ENCODE results near the gene PRKAG2.

Gene PRKAG2

DNA sequence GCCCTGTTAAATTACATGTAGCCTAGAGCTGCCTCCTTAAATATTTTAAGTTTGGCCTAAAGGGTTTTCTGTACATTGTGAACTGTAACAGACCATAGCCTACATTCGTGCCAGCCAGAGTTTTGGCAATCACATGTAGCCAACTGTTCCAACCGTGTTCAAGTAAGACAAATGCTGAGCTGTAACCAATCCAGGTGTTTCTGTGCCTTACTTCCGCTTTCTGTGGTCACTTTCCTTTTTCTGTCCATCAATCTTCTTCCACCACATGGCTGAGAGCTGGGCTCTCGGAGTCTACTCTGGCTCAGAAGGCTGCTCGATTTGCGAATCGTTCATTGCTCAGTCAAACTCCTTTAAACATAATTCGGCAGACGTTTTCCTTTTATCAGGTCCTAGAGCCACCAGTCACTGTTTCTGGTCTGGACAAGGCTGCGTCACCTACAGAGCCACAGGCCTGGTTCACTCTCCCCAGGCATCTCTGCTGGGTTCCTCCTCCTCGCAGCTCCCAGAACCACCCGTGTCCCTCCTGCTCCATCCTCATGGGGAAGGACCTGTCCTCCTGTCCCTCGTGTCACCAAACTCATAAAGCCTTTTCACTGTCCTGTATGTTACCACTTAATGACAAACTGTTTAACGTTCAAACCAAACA, 199.2 kb downstream of the PRKAG2 start:
- intact Hi-C loops (cut with DNase I), result no loop called here
- DNase-seq, result peak in 1 of 42 donors; percentile 14

GRCh38 chr7:151676759-151677158, 200.2 kb downstream of the PRKAG2 start:
- DNase-seq, result peak in 1 of 42 donors; percentile 43

DNA sequence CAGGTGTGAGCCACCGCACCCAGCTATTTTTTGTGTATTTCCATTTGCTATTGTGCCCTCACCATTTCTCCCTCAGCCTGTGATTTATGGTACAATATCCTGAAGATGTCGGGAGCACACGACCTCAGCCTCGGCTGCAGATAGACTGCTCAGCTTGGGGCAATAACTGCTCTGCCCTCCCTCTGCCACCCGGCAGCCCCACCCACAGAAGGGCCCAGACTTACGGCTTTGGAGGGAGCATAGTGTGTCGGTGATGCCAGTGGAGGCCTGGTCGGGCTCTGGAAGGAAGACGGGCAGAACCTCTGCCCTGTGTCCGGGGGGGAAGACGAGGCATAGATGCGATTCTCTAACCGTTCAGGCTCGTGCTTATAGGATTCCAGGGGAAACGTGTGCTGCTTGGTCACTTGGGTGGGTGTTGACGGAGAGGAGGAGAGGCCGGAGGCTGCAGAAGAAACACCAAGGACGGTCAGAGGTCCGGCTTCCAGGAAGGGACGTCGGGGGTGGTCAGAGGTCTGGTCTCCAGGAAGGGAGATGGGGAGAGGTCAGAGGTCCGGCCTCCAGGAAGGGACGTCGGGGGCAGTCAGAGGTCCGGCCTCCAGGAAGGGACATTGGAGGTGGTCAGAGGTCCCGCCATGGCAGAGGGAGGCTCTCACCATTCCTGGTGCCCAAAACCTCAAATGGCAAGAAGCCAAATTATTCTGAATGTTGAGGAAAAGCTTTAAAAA, 201.6 kb downstream of the PRKAG2 start:
- DNase-seq, result peak in 1 of 42 donors; percentile 21
- intact Hi-C loops (cut with DNase I), result no loop called here

More at GRCh38 chr7:151676759-151677158, 200.2 kb downstream of the PRKAG2 start:
- intact Hi-C loops (cut with DNase I), result no loop called here

GRCh38 chr7:151674161-151674920, 202.6 kb downstream of the PRKAG2 start:
- DNase-seq, result no peak
- intact Hi-C loops (cut with DNase I), result no loop called here

GRCh38 chr7:151673216-151673615, 203.7 kb downstream of the PRKAG2 start:
- no peak for DNase-seq

GRCh38 chr7:151672716-151673115, 204.2 kb downstream of the PRKAG2 start:
- no peak for DNase-seq
- intact Hi-C loops (cut with DNase I), result no loop called here

More at GRCh38 chr7:151673216-151673615, 203.7 kb downstream of the PRKAG2 start:
- intact Hi-C loops (cut with DNase I), result no loop called here

- intact Hi-C loops (cut with DNase I), result no loop called here
- DNase-seq, result no peak
Observed at GRCh38 chr7:151671514-151671913, 205.4 kb downstream of the PRKAG2 start.

- intact Hi-C loops (cut with DNase I), result no loop called here
- no peak for DNase-seq
Observed at GRCh38 chr7:151669762-151670161, 207.2 kb downstream of the PRKAG2 start.

DNA sequence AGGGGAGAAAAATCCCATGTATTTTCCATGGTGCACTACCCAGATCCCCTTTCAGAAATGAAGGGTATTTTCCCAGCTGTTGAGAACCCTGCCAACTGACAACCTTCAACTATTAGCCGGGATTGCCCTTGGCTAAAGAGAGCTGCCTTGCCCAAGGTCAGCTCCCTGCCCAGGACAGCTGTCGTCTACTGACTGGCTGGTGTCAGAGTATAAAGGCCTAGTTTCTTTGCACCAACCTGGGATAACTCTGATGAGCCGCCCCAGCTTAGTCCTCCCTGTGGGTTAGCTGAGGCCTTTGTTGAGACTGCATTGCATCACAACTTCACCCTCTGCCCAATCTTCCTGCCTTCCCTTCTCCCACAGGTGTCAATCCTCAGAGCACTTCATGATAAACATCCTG, 210.0 kb downstream of the PRKAG2 start:
- intact Hi-C loops (cut with DNase I), result no loop called here
- DNase-seq, result peak in 1 of 42 donors; percentile 16

DNA sequence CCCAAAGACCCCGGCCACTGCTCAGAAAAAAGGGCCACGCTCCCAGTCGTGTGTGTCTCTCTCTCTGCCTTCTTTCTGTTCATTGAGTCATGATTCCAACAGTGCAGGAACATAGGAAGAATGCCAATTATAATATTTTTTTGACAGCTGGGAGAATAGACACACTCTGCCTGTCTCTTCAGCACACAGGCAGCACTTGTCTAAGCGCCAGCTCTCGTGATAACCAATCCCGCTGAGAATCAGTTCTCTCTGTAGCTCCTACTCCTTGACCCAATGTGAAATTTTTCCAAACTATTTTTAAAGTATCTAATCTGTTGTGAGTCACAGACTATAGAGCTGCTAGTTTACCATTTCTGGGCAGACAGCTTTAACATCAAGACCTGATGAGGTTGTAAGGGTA, 211.5 kb downstream of the PRKAG2 start:
- intact Hi-C loops (cut with DNase I), result no loop called here
- peak in 32 of 42 donors; percentile 20 to 82 (median 50) for DNase-seq

GRCh38 chr7:151664268-151664667, 212.6 kb downstream of the PRKAG2 start:
- intact Hi-C loops (cut with DNase I), result no loop called here
- DNase-seq, result no peak

- no peak for DNase-seq
Observed at GRCh38 chr7:151663382-151664100, 213.4 kb downstream of the PRKAG2 start.

DNA sequence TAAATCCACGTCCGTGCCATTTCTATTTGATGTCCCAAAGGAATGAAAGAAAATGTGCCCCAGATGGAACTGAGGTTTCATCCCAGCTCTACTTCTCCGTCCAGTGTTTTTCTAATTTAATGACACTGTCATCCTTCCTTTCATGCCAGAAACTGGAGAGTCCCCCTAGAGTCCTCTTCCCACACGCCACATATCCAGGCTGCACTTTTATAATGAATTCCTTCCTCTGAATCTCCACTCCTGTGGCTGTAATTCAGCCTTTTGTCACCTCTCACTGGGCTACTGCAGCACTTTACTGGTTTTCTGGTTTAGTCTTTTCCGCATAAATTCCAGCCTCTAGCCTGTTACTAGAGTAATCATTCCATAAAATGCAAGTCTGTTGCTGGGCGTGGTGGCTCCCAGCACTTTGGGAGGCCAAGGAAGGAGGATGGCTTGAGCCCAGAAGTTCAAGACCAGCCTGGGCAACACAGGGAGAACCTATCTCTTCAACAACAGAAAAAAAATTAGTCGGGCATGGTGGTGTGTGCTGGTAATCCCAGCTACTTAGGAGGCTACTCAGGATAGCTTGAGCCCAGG, 214.6 kb downstream of the PRKAG2 start:
- no peak for DNase-seq
- intact Hi-C loops (cut with DNase I), result no loop called here

More at GRCh38 chr7:151663382-151664100, 213.4 kb downstream of the PRKAG2 start:
- intact Hi-C loops (cut with DNase I), result no loop called here

DNA sequence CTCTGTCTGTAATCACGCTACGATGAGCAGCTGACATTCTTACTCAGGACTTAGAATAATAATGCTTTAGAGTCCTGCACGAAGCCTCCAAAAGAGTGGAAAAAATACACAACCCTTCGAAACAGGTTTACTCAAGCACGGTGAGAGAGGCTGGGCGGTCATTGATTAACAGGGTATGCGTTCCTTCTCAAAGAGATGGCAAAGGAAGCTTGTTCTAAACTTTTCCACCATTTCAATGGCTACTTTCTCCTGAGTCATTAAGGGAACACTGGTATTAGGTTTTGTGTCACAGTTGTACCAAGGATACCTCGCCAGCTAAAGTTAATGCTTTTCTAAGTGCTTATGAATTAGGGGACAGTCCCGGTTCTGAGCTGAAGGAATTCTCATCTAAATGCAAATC, 215.3 kb downstream of the PRKAG2 start:
- no peak for DNase-seq
- intact Hi-C loops (cut with DNase I), result no loop called here

DNA sequence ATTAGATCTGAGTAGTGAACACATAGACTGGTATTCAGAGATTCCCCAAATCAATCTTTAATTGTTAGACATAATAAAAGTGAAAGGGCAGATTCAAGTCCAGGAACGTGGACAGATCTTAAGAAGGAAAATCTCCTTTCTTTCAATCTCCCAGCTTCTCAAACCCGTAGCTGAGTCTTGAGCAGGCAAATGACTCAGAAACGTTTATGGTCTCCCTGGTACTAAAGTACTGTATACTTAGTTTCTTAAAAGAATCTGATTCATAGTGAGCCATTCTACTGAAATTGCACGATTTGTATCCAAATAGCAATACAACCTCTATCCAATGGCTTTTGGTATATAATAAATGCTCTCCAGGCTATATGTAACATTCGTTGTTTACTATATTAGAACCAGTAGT, 216.8 kb downstream of the PRKAG2 start:
- DNase-seq, result no peak
- intact Hi-C loops (cut with DNase I), result no loop called here

DNA sequence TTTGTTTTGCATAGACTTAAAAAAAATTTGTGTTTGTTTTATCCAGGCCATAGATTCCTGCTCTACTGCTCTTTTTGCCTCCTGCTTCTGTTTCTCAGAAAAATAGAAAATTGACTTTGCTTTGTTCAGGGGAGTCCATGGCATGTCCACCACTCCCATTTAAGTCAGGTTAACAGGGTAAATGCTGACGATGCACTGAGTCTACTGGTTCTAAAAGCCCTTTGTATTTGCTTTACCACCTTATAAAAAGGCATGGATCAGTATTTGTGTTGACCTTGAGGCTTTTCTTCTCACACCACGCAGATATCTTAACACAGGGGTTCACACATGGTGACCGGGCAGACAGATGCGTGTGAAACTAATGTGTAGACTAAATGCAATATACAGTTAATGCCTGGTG, 217.7 kb downstream of the PRKAG2 start:
- intact Hi-C loops (cut with DNase I), result no loop called here
- DNase-seq, result no peak

DNA sequence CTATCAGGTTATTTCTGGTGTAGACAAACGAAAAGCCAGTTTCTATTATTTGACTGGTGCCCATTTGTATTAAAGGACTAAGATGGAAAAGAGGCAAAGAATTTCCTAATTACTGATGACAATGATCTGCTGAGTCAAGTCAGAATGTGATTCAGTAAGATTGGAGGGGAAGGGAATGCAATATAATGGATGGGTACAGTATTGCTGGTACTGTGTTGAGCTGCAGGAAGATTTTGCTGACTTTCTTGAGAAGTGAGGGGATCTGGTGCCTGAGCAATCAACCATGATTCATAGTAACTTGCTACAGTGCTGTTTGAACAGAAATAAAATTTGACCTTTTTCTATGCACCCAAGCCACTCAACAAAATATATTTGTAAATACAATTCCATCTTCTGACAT, 218.1 kb downstream of the PRKAG2 start:
- intact Hi-C loops (cut with DNase I), result no loop called here
- DNase-seq, result no peak

GRCh38 chr7:151657173-151657572, 219.7 kb downstream of the PRKAG2 start:
- DNase-seq, result peak in 1 of 42 donors; percentile 17
- intact Hi-C loops (cut with DNase I), result no loop called here

GRCh38 chr7:151655555-151655954, 221.4 kb downstream of the PRKAG2 start:
- intact Hi-C loops (cut with DNase I), result no loop called here
- DNase-seq, result no peak
